ENCODE measurements around the gene TMEM200A.

GRCh38 chr6:130470766-130471165, 104.9 kb downstream of the TMEM200A start:
- TF ChIP-seq CTCF (IDR thresholded peaks at IDR 0.05; ENCODE audit: poor library complexity, severe bottlenecking) = no peak
- no peak for TF ChIP-seq EZH2 (IDR thresholded peaks at IDR 0.05; ENCODE audit: borderline replicate concordance, insufficient read depth, low read length, poor library complexity, severe bottlenecking)
- no peak for TF ChIP-seq RAD21 (conservative IDR thresholded peaks at IDR 0.05)
- TF ChIP-seq POLR2AphosphoS5 (IDR thresholded peaks at IDR 0.05) = no peak
- no peak for TF ChIP-seq REST (IDR thresholded peaks at IDR 0.05; ENCODE audit: borderline replicate concordance)

Data from neural cell (in vitro differentiated cells).